GM23248 (cell line): ENCODE results near the gene KCNT1. TPM values are rescaled to one million over a fixed set of nuclear protein-coding genes. Genes with fewer than 3 reads are reported as not detected.

Experiments
- DNase-seq: peaks from one replicate; pipeline ENCODE4 v3.0.0-alpha.2; 2015
- H2AFZ ChIP-seq: fragments of 200-600 bp; sonication (generic); 2 replicates; pipeline ENCODE4 v1.6.1; 2016; ENCODE audit warnings: antibody characterized with exemption
- H3F3A ChIP-seq: fragments of 200-600 bp; sonication (generic); 2 replicates; pipeline ENCODE4 v1.6.1; 2016; ENCODE audit warnings: mild to moderate bottlenecking, antibody characterized with exemption, mixed run types; ENCODE audit not compliant: insufficient read depth
- H3K27ac ChIP-seq: fragments of 200-600 bp; sonication (generic); 2 replicates; pipeline ENCODE4 v1.5.1; 2016; ENCODE audit warnings: mild to moderate bottlenecking
- H3K27me3 ChIP-seq: fragments of 200-600 bp; sonication (generic); replicated peaks from 2 replicates; pipeline ENCODE4 v1.6.1; 2016; ENCODE audit warnings: mild to moderate bottlenecking; ENCODE audit not compliant: insufficient read depth
- H3K36me3 ChIP-seq: fragments of 200-600 bp; sonication (generic); 2 replicates; pipeline ENCODE4 v1.6.1; 2016; ENCODE audit warnings: low read depth, mild to moderate bottlenecking
- H3K4me1 ChIP-seq: fragments of 200-600 bp; sonication (generic); 2 replicates; pipeline ENCODE4 v1.6.1; 2016; ENCODE audit warnings: mild to moderate bottlenecking; ENCODE audit not compliant: insufficient read depth
- H3K4me2 ChIP-seq: fragments of 200-600 bp; sonication (generic); one replicate; pipeline ENCODE4 v1.6.1; 2016; ENCODE audit warnings: mild to moderate bottlenecking; ENCODE audit not compliant: unreplicated experiment
- H3K4me3 ChIP-seq: fragments of 200-600 bp; sonication (generic); 2 replicates; pipeline ENCODE4 v1.5.1; 2016; ENCODE audit warnings: mild to moderate bottlenecking
- H3K79me2 ChIP-seq: fragments of 200-600 bp; sonication (generic); 2 replicates; pipeline ENCODE4 v1.6.1; 2016; ENCODE audit warnings: mild to moderate bottlenecking; ENCODE audit not compliant: insufficient read depth
- H3K9ac ChIP-seq: fragments of 200-600 bp; sonication (generic); 2 replicates; pipeline ENCODE4 v1.6.1; 2016; ENCODE audit warnings: mild to moderate bottlenecking
- H3K9me2 ChIP-seq: fragments of 200-600 bp; sonication (generic); 2 replicates; pipeline ENCODE4 v1.6.1; 2016; ENCODE audit warnings: mixed run types, mild to moderate bottlenecking, moderate library complexity; ENCODE audit not compliant: insufficient read depth
- H3K9me3 ChIP-seq: fragments of 200-600 bp; sonication (generic); one replicate; pipeline ENCODE4 v1.6.1; 2017; ENCODE audit warnings: low read depth
- H4K20me1 ChIP-seq: fragments of 200-600 bp; sonication (generic); 2 replicates; pipeline ENCODE4 v1.6.0; 2016; ENCODE audit not compliant: insufficient read depth
- EZH2 ChIP-seq: fragments of 200-600 bp; sonication (generic); IDR thresholded peaks from 2 replicates; pipeline ENCODE4 v1.6.1; 2018; ENCODE audit warnings: antibody characterized with exemption, mild to moderate bottlenecking; ENCODE audit not compliant: insufficient read depth, poor library complexity, severe bottlenecking
- EZH2phosphoT487 ChIP-seq: fragments of 200-600 bp; sonication (generic); IDR thresholded peaks from 2 replicates; pipeline ENCODE4 v1.6.1; 2018; ENCODE audit warnings: antibody characterized with exemption, moderate library complexity, mild to moderate bottlenecking, low read depth; ENCODE audit not compliant: insufficient read depth
- WGBS, 2 experiments: methylation state at CpG; one replicate each; pipeline ENCODE4 v1.1.6; 2015 to 2017; ENCODE audit warnings: low lambda C conversion rate in 2 of 2, low coverage in 1 of 2; ENCODE audit errors: missing lambda C conversion rate in 2 of 2; 5-methylcytosine and 5-hydroxymethylcytosine counted together
- in situ Hi-C: fragments of 300-500 bp; cut with MboI; formaldehyde crosslinking; loops from 2 replicates; pipeline ENCODE4 v1.15.0; 2020
- polyA plus RNA-seq: library from polyadenylated mRNA; unstranded; fragments of >200 nt; fragmentation: Nextera tagmentation; extraction: Ambion mirVana; gene quantifications from 2 replicates; pipeline ENCODE4 v1.2.1, GENCODE V29; 2016
- total RNA-seq: library from RNA; depleted of rRNA; stranded (reverse); fragments of >200 nt; shearing (Covaris generic); gene quantifications from 2 replicates; pipeline ENCODE4 v1.2.3, GENCODE V29; 2014

KCNT1 gene
- total and polyA plus RNA-seq, 2 experiments from 2014 or later: not detected

DNA sequence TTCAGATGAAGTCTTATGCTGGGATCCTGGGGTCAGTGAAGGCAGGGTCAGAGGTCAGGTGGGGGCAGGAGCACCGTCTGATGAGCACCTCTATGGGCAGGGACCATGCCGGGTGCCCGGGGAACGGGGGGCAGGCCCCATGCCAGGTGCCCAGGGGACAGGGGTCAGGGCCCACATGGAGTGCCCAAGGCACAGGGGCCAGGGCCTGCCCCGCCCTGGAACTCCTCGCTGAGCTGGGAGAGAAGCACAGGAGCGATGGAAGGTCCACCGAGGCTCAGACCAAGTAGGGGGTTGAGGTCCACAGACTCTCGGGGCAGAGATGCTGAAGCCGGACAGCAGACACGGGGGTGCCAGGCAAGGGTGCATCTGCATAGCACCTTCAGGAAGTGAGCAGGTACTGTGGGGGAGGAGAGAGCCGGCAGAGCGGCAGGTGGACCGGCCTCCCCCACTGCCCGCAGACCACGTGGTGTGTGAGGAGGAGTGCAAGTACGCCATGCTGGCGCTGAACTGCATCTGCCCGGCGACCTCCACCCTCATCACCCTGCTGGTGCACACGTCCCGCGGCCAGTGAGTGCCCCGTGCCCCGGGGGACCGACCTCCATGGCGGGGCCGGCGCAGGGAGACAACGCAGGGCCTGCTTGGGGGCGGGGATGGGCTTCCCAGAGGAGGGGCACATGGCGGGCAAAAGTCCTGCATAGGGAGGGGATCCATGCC lies 67.7 kb downstream of the KCNT1 start:
- Histone ChIP-seq H3K9me3 (no peaks in the 10 kb centered on the region), H4K20me1 (no peaks in the 10 kb centered on the region), H3K4me3 (no peak overlapping the region), H3K36me3 (no peaks in the 10 kb centered on the region), H3K79me2 (no peaks in the 10 kb centered on the region), H3K4me1 (no peaks in the 10 kb centered on the region), H3F3A (no peaks in the 10 kb centered on the region), H3K4me2 (no peak overlapping the region), H2AFZ (no peak overlapping the region), H3K9me2 (no peaks in the 10 kb centered on the region), H3K9ac (no peak overlapping the region), H3K27ac (no peak overlapping the region), H3K27me3 (no peaks in the 10 kb centered on the region)
- DNase-seq: no peak
- 83 to 86% methylated on average over 25 to 32 of the region's 32 CpGs for WGBS, 2 experiments
- in situ Hi-C loops: no loop called here
- TF ChIP-seq EZH2phosphoT487: no peak
- TF ChIP-seq EZH2: no peak

GRCh38 chr9:135770203-135770535 lies 68.2 kb downstream of the KCNT1 start:
- Histone ChIP-seq H3F3A (no peaks in the 10 kb centered on the region), H3K4me3 (no peak overlapping the region), H3K4me1 (no peaks in the 10 kb centered on the region), H3K9me2 (no peaks in the 10 kb centered on the region), H3K36me3 (no peaks in the 10 kb centered on the region), H3K79me2 (no peaks in the 10 kb centered on the region), H3K9ac (no peak overlapping the region), H3K27me3 (no peaks in the 10 kb centered on the region), H3K4me2 (no peak overlapping the region), H3K27ac (no peak overlapping the region), H3K9me3 (no peaks in the 10 kb centered on the region), H4K20me1 (no peaks in the 10 kb centered on the region), H2AFZ (no peak overlapping the region)
- no peak for DNase-seq
- 75 to 84% methylated on average over 5 to 18 of the region's 19 CpGs for WGBS, 2 experiments
- in situ Hi-C loops: no loop called here
- TF ChIP-seq EZH2: no peak
- TF ChIP-seq EZH2phosphoT487: no peak

DNA sequence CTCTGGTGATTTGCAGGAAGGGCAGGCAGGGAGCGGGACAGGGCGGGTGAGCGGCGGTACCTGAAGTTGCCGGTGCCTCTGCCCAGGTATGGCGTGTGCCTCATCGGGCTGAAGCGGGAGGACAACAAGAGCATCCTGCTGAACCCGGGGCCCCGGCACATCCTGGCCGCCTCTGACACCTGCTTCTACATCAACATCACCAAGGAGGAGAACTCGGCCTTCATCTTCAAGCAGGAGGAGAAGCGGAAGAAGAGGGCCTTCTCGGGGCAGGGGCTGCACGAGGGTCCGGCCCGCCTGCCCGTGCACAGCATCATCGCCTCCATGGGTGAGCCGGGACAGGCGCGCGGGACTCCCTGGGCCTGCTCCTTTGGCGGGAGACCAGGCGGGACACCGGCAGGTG lies 68.8 kb downstream of the KCNT1 start:
- Histone ChIP-seq H3K27me3 (no peaks in the 10 kb centered on the region), H3K79me2 (no peaks in the 10 kb centered on the region), H3K9me3 (no peaks in the 10 kb centered on the region), H4K20me1 (no peaks in the 10 kb centered on the region), H3K4me2 (no peak overlapping the region), H3K4me3 (no peak overlapping the region), H3K4me1 (no peaks in the 10 kb centered on the region), H3K9me2 (no peaks in the 10 kb centered on the region), H3K36me3 (no peaks in the 10 kb centered on the region), H3K27ac (no peak overlapping the region), H3K9ac (no peak overlapping the region), H2AFZ (no peak overlapping the region), H3F3A (no peaks in the 10 kb centered on the region)
- DNase-seq: no peak
- in situ Hi-C loops: no loop called here
- 77 to 80% methylated on average over 19 to 25 of the region's 26 CpGs for WGBS, 2 experiments
- TF ChIP-seq EZH2: no peak
- TF ChIP-seq EZH2phosphoT487: no peak

GRCh38 chr9:135771401-135772051 lies 69.5 kb downstream of the KCNT1 start:
- Histone ChIP-seq H3K36me3 (no peaks in the 10 kb centered on the region), H3K4me1 (no peaks in the 10 kb centered on the region)

More at GRCh38 chr9:135771401-135772051, 69.5 kb downstream of the KCNT1 start:
- no peak overlapping the region for H3K4me3 ChIP-seq
- H2AFZ ChIP-seq: no peak overlapping the region
- WGBS, 2 experiments: 69 to 71% methylated on average over 19 to 20 of the region's 21 CpGs
- no peak overlapping the region for H3K4me2 ChIP-seq
- H3K9me2 ChIP-seq: no peaks in the 10 kb centered on the region
- H3K9me3 ChIP-seq: no peaks in the 10 kb centered on the region
- no peaks in the 10 kb centered on the region for H3F3A ChIP-seq
- no peak overlapping the region for H3K9ac ChIP-seq
- H4K20me1 ChIP-seq: no peaks in the 10 kb centered on the region
- no peak overlapping the region for H3K27ac ChIP-seq
- TF ChIP-seq EZH2phosphoT487 (no peak), EZH2 (no peak)
- no peaks in the 10 kb centered on the region for H3K79me2 ChIP-seq
- in situ Hi-C loops: no loop called here
- H3K27me3 ChIP-seq: no peaks in the 10 kb centered on the region
- no peak for DNase-seq
